ENCODE data around the gene RPS2. TPM values are rescaled to one million over a fixed set of nuclear protein-coding genes. Genes with fewer than 3 reads are reported as not detected.

The RPS2 gene
- total RNA-seq, 1 donor from 2014 or later = 1,490 TPM

- intact Hi-C loops (cut with DNase I) = no loop called here
Measured at GRCh38 chr16:1946495-1947368, 17.9 kb downstream of the RPS2 start.

GRCh38 chr16:1945559-1946391, 18.9 kb downstream of the RPS2 start:
- ATAC-seq (no peak), DNase-seq (no peak)
- no peak for TF ChIP-seq CTCF (IDR thresholded peaks at IDR 0.05)
- no peaks in the 10 kb centered on the region for H3K9me3 ChIP-seq
- peaks cover 13% of the 10 kb centered on the region for H3K4me1 ChIP-seq
- intact Hi-C loops (cut with DNase I) = no loop called here
- no peaks in the 10 kb centered on the region for H3K27me3 ChIP-seq
- H3K4me3 ChIP-seq = no peak overlapping the region
- H3K36me3 ChIP-seq = peaks cover 2% of the 10 kb centered on the region
- no peak overlapping the region for H3K27ac ChIP-seq

More at GRCh38 chr16:1946495-1947368, 17.9 kb downstream of the RPS2 start:
- H3K36me3 ChIP-seq = no peaks in the 10 kb centered on the region
- no peaks in the 10 kb centered on the region for H3K9me3 ChIP-seq
- H3K4me3 ChIP-seq = no peak overlapping the region
- H3K4me1 ChIP-seq = peaks cover 9% of the 10 kb centered on the region
- H3K27me3 ChIP-seq = no peaks in the 10 kb centered on the region
- no peak for TF ChIP-seq CTCF (IDR thresholded peaks at IDR 0.05)
- DNase-seq = no peak
- H3K27ac ChIP-seq = no peak overlapping the region
- ATAC-seq = no peak

GRCh38 chr16:1944612-1945199, 19.9 kb downstream of the RPS2 start:
- ATAC-seq = no peak
- no peak overlapping the region for H3K4me3 ChIP-seq
- intact Hi-C loops (cut with DNase I) = no loop called here
- H3K36me3 ChIP-seq = peaks cover 9% of the 10 kb centered on the region
- no peak for DNase-seq
- no peak for TF ChIP-seq CTCF (IDR thresholded peaks at IDR 0.05)
- no peaks in the 10 kb centered on the region for H3K27me3 ChIP-seq
- no peaks in the 10 kb centered on the region for H3K9me3 ChIP-seq
- peaks cover 13% of the 10 kb centered on the region for H3K4me1 ChIP-seq
- H3K27ac ChIP-seq = no peak overlapping the region

GRCh38 chr16:1942810-1943726, 21.6 kb downstream of the RPS2 start, which contains the start of gene MSRB1:
Gene MSRB1 (minus strand): TSS chr16:1943199. CDS start chr16:1943156, 43 bp downstream.
- DNase-seq = peak; percentile 100
- Histone ChIP-seq H3K4me1 (peaks cover 19% of the 10 kb centered on the region), H3K9me3 (no peaks in the 10 kb centered on the region), H3K4me3 (peak within 1 kb of the TSS; percentile 68), H3K27ac (peak within 1 kb of the TSS; percentile 72), H3K36me3 (peaks cover 25% of the 10 kb centered on the region), H3K27me3 (no peaks in the 10 kb centered on the region)
- TF ChIP-seq CTCF (IDR thresholded peaks at IDR 0.05) = no peak
- intact Hi-C loops (cut with DNase I) = no loop called here
- peak; percentile 96 for ATAC-seq

Measured in upper lobe of right lung (tissue), 1 donor.